GM18517 (cell line): ENCODE measurements around the gene MAGEA2B.
"Not testable (repeated sequence)": the region's sequence is repeated elsewhere in the genome, so short reads cannot be mapped to it uniquely, and the experiment has no call there.

Source experiments
- ATAC-seq: cut with Tn5 transposase; IDR thresholded peaks from one replicate; pipeline ENCODE4 v1.9.1; 2021; ENCODE audit warnings: mild to moderate bottlenecking, moderate library complexity; ENCODE audit not compliant: unreplicated experiment

MAGEA2B gene

GRCh38 chrX:152713815-152714787 is at the start of gene MAGEA2B:
Gene MAGEA2B, plus strand, starts transcription at chrX:152714628. Its CDS starts 2,479 bp downstream, at chrX:152717107.
- ATAC-seq, result not testable (repeated sequence)

- no peak for ATAC-seq
Measured at GRCh38 chrX:152674135-152674534, 40.3 kb upstream of the MAGEA2B start.

- ATAC-seq, result not testable (repeated sequence)
Measured at GRCh38 chrX:152674652-152675051, 39.8 kb upstream of the MAGEA2B start.

- ATAC-seq, result peak; percentile 85
Measured at GRCh38 chrX:152681012-152681411, 33.4 kb upstream of the MAGEA2B start.

GRCh38 chrX:152697952-152698931 is 16.2 kb upstream of the MAGEA2B start, which contains the start of gene MAGEA3:
Gene MAGEA3, plus strand, starts transcription at chrX:152698794. Its CDS starts 2,039 bp downstream, at chrX:152700833.
- not testable (repeated sequence) for ATAC-seq

GRCh38 chrX:152700390-152700789 is 14.0 kb upstream of the MAGEA2B start:
- not testable (repeated sequence) for ATAC-seq

GRCh38 chrX:152706500-152706899 is 7.9 kb upstream of the MAGEA2B start:
- ATAC-seq, result not testable (repeated sequence)

GRCh38 chrX:152709173-152709572 is 5.3 kb upstream of the MAGEA2B start, which contains the start of gene CSAG2:
Gene CSAG2, minus strand, starts transcription at chrX:152709273. Its CDS starts 161 bp downstream, at chrX:152709112.
- not testable (repeated sequence) for ATAC-seq

- ATAC-seq, result not testable (repeated sequence)
Measured at GRCh38 chrX:152713195-152713594, 1.2 kb upstream of the MAGEA2B start.

GRCh38 chrX:152725409-152725808 is 11.0 kb downstream of the MAGEA2B start:
- ATAC-seq, result no peak

- no peak for ATAC-seq
Measured at GRCh38 chrX:152733261-152733975, 19.0 kb downstream of the MAGEA2B start, which contains the start of the genes CSAG1 and MAGEA12. Gene CSAG1, minus strand, starts transcription at chrX:152733721. Its CDS starts 1,261 bp downstream, at chrX:152732460. Gene MAGEA12, plus strand, starts transcription at chrX:152733757. Its CDS starts 2,405 bp downstream, at chrX:152736162.

- not testable (repeated sequence) for ATAC-seq
Measured at GRCh38 chrX:152734143-152734858, 19.9 kb downstream of the MAGEA2B start.

- no peak for ATAC-seq
Measured at GRCh38 chrX:152735101-152735500, 20.7 kb downstream of the MAGEA2B start.

- ATAC-seq, result no peak
Measured at GRCh38 chrX:152735860-152736511, 21.6 kb downstream of the MAGEA2B start.

- ATAC-seq, result not testable (repeated sequence)
Measured at GRCh38 chrX:152736528-152736927, 22.1 kb downstream of the MAGEA2B start.

GRCh38 chrX:152738560-152738959 is 24.1 kb downstream of the MAGEA2B start:
- ATAC-seq, result no peak

GRCh38 chrX:152753686-152754650 is 39.5 kb downstream of the MAGEA2B start, which contains the start of gene MAGEA2:
Gene MAGEA2, minus strand, starts transcription at chrX:152753842. Its CDS starts 2,479 bp downstream, at chrX:152751363.
- ATAC-seq, result not testable (repeated sequence)
